Esophagus muscularis mucosa (tissue), 4 donors: ENCODE results near the gene ERC2. TPM values are rescaled to one million over a fixed set of nuclear protein-coding genes. Genes with fewer than 3 reads are reported as not detected.

ENCODE experiments used
- DNase-seq: peaks from one replicate; pipeline ENCODE4 v3.0.0-alpha.2; 2017; ENCODE audit errors: extremely low spot score
- H3K27ac ChIP-seq, 4 donors: fragments of 200-600 bp; sonication (generic); replicated peaks in 1 of 4; 1 replicate in 3 of 4; 2 replicates in 1 of 4; pipeline ENCODE4 v1.5.1; 2016 to 2019; ENCODE audit warnings: mild to moderate bottlenecking in 1 of 4
- H3K27me3 ChIP-seq, 4 donors: fragments of 200-600 bp; sonication (generic); one replicate each; pipeline versions ENCODE4 v1.5.1 to v1.6.0; 2016 to 2019
- H3K36me3 ChIP-seq, 4 donors: fragments of 200-600 bp; sonication (generic); one replicate each; pipeline ENCODE4 v1.5.1; 2016 to 2019
- H3K4me1 ChIP-seq, 4 donors: fragments of 200-600 bp; sonication (generic); one replicate each; pipeline ENCODE4 v1.5.1; 2016 to 2019
- H3K4me3 ChIP-seq, 4 donors: fragments of 200-600 bp; sonication (generic); 1 replicate in 2 of 4; 2 replicates in 2 of 4; pipeline ENCODE4 v1.5.1; 2016 to 2019; ENCODE audit warnings: mild to moderate bottlenecking in 4 of 4, moderate library complexity in 1 of 4
- H3K9me3 ChIP-seq, 4 donors: fragments of 200-600 bp; sonication (generic); 1 replicate in 3 of 4; 2 replicates in 1 of 4; pipeline ENCODE4 v1.5.1; 2016 to 2019
- EP300 ChIP-seq: sonication (generic); formaldehyde crosslinking; IDR thresholded peaks from one replicate; pipeline ENCODE4 v1.6.1; 2017; ENCODE audit warnings: antibody characterized with exemption
- POLR2A ChIP-seq: fragments of 450-650 bp; IDR thresholded peaks from one replicate; pipeline ENCODE4 v1.6.1; 2017; ENCODE audit warnings: antibody characterized with exemption, moderate library complexity, mild to moderate bottlenecking, low read depth
- POLR2AphosphoS5 ChIP-seq, 2 donors: sonication (generic); formaldehyde crosslinking; IDR thresholded peaks; one replicate each; pipeline ENCODE4 v1.6.1; 2017; ENCODE audit warnings: antibody characterized with exemption in 2 of 2
- WGBS: methylation state at CpG from one replicate; pipeline ENCODE4 v1.1.5; 2018; 5-methylcytosine and 5-hydroxymethylcytosine counted together
- intact Hi-C: fragments of 100-400 bp; cut with DNase I; formaldehyde crosslinking; loops from one replicate; pipeline ENCODE4 v1.15.1; 2023
- total RNA-seq, 4 donors: library from RNA; depleted of rRNA; stranded (reverse); fragments of >200 nt; gene quantifications; one replicate each; pipeline versions ENCODE4 v1.1.0 to v1.2.1, GENCODE V29; 2016
- TF ChIP-seq, protein P1 (sequence below), 3 experiments: fragments of 200-600 bp in 2 of 3; fragments of 450-650 bp in 1 of 3; sonication (generic) in 2 of 3; IDR thresholded peaks; one replicate each; pipeline ENCODE4 v1.5.1; 2017 to 2019; ENCODE audit warnings: antibody characterized with exemption in 3 of 3, mild to moderate bottlenecking in 2 of 3, moderate library complexity in 1 of 3

The ERC2 gene
- total RNA-seq, 4 donors from 2014 or later: 0.42 to 2.0 (median 1.5) TPM

- Histone ChIP-seq H3K9me3 (no peaks in the 10 kb centered on the region), H3K4me1 (no peaks in the 10 kb centered on the region), H3K4me3 (no peak overlapping the region), H3K36me3 (no peaks in the 10 kb centered on the region), H3K27me3 (no peaks in the 10 kb centered on the region), H3K27ac (no peak overlapping the region)
- TF ChIP-seq POLR2A (no peak), EP300 (no peak), POLR2AphosphoS5 (IDR thresholded peaks at IDR 0.05) (no peak)
- TF ChIP-seq, protein P1, sequence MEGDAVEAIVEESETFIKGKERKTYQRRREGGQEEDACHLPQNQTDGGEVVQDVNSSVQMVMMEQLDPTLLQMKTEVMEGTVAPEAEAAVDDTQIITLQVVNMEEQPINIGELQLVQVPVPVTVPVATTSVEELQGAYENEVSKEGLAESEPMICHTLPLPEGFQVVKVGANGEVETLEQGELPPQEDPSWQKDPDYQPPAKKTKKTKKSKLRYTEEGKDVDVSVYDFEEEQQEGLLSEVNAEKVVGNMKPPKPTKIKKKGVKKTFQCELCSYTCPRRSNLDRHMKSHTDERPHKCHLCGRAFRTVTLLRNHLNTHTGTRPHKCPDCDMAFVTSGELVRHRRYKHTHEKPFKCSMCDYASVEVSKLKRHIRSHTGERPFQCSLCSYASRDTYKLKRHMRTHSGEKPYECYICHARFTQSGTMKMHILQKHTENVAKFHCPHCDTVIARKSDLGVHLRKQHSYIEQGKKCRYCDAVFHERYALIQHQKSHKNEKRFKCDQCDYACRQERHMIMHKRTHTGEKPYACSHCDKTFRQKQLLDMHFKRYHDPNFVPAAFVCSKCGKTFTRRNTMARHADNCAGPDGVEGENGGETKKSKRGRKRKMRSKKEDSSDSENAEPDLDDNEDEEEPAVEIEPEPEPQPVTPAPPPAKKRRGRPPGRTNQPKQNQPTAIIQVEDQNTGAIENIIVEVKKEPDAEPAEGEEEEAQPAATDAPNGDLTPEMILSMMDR (IDR thresholded peaks at IDR 0.05): no peak
- DNase-seq: peak; percentile 8
- intact Hi-C loops: no loop called here
Observed at GRCh38 chr3:55824406-55824805, 643.9 kb downstream of the ERC2 start.

- Histone ChIP-seq H3K4me1 (no peaks in the 10 kb centered on the region), H3K36me3 (no peaks in the 10 kb centered on the region), H3K9me3 (no peaks in the 10 kb centered on the region), H3K27ac (no peak overlapping the region), H3K4me3 (no peak overlapping the region), H3K27me3 (no peaks in the 10 kb centered on the region)
- peak; percentile 66 for DNase-seq
- TF ChIP-seq POLR2A (no peak), EP300 (no peak), POLR2AphosphoS5 (IDR thresholded peaks at IDR 0.05) (no peak)
- TF ChIP-seq, protein P1 (IDR thresholded peaks at IDR 0.05): no peak
- intact Hi-C loops: no loop called here
- 94% methylated on average over 1 of the region's 1 CpG for WGBS
Observed at GRCh38 chr3:55823829-55824228, 644.4 kb downstream of the ERC2 start.

DNA sequence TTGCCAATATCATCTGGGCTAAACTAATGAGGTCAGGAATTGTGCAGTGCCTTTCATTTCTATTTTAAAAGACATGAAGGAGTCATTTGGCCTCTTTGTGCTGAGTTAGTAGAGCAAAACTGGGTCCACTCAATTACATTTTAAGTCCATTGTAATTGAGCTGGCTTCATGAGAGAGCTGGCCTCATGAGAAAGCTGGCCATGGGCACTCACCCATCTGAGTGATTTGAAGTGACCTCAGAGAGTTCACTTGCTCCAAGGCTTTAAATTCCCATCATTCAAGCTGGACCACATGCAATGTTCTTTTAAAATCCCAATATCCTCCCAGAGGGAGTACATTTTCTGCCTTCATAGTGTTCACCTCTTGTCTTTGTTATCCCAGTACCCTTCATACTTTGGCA lies 645.3 kb downstream of the ERC2 start:
- peak; percentile 47 for DNase-seq
- no peak overlapping the region for H3K27ac ChIP-seq
- no peak overlapping the region for H3K4me3 ChIP-seq
- H3K36me3 ChIP-seq: no peaks in the 10 kb centered on the region
- no peaks in the 10 kb centered on the region for H3K9me3 ChIP-seq
- intact Hi-C loops: no loop called here
- no peaks in the 10 kb centered on the region for H3K27me3 ChIP-seq
- no peaks in the 10 kb centered on the region for H3K4me1 ChIP-seq
- TF ChIP-seq EP300 (no peak), POLR2AphosphoS5 (IDR thresholded peaks at IDR 0.05) (no peak), POLR2A (no peak)
- TF ChIP-seq, protein P1 (IDR thresholded peaks at IDR 0.05): no peak

GRCh38 chr3:55819005-55819404 lies 649.3 kb downstream of the ERC2 start:
- H3K9me3 ChIP-seq: no peaks in the 10 kb centered on the region
- peaks cover 0 to 3% (median 0%) of the 10 kb centered on the region in 4 donors for H3K4me1 ChIP-seq
- intact Hi-C loops: no loop called here
- H3K27me3 ChIP-seq: no peaks in the 10 kb centered on the region
- peak; percentile 57 for DNase-seq
- H3K27ac ChIP-seq: no peak overlapping the region
- whole genome bisulfite sequencing: 90% methylated on average over 6 of the region's 6 CpGs
- H3K36me3 ChIP-seq: no peaks in the 10 kb centered on the region
- H3K4me3 ChIP-seq: no peak overlapping the region
- no peak for TF ChIP-seq POLR2AphosphoS5 (IDR thresholded peaks at IDR 0.05)
- no peak for TF ChIP-seq POLR2A
- TF ChIP-seq, protein P1 (IDR thresholded peaks at IDR 0.05): no peak
- TF ChIP-seq EP300: no peak

- Histone ChIP-seq H3K27ac (no peak overlapping the region), H3K9me3 (no peaks in the 10 kb centered on the region), H3K4me1 (peaks cover 2 to 9% (median 4%) of the 10 kb centered on the region in 4 donors), H3K4me3 (no peak overlapping the region), H3K36me3 (no peaks in the 10 kb centered on the region), H3K27me3 (no peaks in the 10 kb centered on the region)
- no peak for TF ChIP-seq EP300
- TF ChIP-seq, protein P1 (IDR thresholded peaks at IDR 0.05): no peak
- no peak for TF ChIP-seq POLR2AphosphoS5 (IDR thresholded peaks at IDR 0.05)
- TF ChIP-seq POLR2A: no peak
- DNase-seq: no peak
- WGBS: 72% methylated on average over 2 of the region's 2 CpGs
- intact Hi-C loops: no loop called here
Observed at GRCh38 chr3:55818485-55818884, 649.8 kb downstream of the ERC2 start.
